T-helper 1 cell (primary cell): ENCODE results near the gene SNX33.
A peak's percentile ranks its signal among the peaks of the same experiment; 100 is the strongest.
"Not testable (repeated sequence)": the region's sequence is repeated elsewhere in the genome, so short reads cannot be mapped to it uniquely, and the experiment has no call there.

Experiments
- DNase-seq, 5 donors: peaks; one replicate each; pipeline ENCODE4 v3.0.0-alpha.2; 2012 to 2020
- total RNA-seq, 4 donors: gene quantifications; one replicate each; lab custom pipeline; 2026; lab: John Stamatoyannopoulos, UW

The SNX33 gene
- 5.2 to 7.0 (median 6.1) reads per million in 4 donors for total RNA-seq

GRCh38 chr15:75647370-75648155 is at the start of gene SNX33:
SNX33 (plus strand) TSS chr15:75647912; CDS start chr15:75649103, 1,191 bp downstream.
- DNase-seq: peak; percentile 27 to 48 (median 35)

GRCh38 chr15:75598361-75598760 is 49.4 kb upstream of the SNX33 start:
- no peak for DNase-seq

- DNase-seq: no peak
Observed at GRCh38 chr15:75599401-75599800, 48.3 kb upstream of the SNX33 start.

DNA sequence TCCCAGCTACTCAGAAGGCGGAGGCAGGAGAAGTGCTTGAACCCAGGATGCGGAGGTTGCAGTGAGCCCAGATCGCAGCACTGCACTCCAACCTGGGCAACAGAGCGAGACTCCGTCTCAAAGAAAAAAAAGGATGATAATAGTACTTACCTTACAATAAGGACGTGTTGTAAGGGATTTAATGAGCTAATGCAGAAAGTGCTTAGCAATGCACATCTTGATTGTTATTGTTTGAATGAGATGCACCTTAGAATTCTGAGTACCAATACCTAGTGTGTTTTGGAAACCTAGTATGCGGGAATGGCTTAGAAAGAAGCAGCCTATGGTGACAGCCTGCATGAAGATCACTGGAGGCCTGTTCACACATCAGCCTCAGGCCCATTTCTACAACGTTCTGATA is 41.7 kb upstream of the SNX33 start:
- DNase-seq: no peak

GRCh38 chr15:75606711-75607699 is 40.7 kb upstream of the SNX33 start:
- DNase-seq: peak in 1 of 5 donors; percentile 71

DNA sequence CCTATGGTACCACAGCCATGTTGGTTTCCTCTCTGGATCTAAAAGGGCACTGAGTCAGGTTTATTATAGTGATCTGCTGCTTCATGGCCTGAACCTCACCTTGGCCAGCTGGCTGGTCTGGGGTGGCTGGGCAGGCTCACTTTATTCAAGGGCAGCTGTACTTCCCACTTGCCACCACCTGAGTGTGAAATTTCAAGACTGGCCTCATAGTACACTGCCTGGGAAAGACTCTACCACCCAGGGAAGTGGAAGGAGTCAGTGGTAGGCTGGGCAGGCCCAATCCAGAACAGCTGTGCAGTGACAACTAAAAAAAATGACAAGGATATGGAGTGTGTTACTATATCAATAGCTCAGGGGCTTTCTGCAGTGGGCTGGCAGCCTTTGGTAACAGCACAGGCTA is 30.9 kb upstream of the SNX33 start:
- DNase-seq: no peak

GRCh38 chr15:75620058-75620820 is 27.5 kb upstream of the SNX33 start:
- no peak for DNase-seq

GRCh38 chr15:75620841-75621391 is 26.8 kb upstream of the SNX33 start:
- no peak for DNase-seq

GRCh38 chr15:75622505-75622904 is 25.2 kb upstream of the SNX33 start:
- no peak for DNase-seq

DNA sequence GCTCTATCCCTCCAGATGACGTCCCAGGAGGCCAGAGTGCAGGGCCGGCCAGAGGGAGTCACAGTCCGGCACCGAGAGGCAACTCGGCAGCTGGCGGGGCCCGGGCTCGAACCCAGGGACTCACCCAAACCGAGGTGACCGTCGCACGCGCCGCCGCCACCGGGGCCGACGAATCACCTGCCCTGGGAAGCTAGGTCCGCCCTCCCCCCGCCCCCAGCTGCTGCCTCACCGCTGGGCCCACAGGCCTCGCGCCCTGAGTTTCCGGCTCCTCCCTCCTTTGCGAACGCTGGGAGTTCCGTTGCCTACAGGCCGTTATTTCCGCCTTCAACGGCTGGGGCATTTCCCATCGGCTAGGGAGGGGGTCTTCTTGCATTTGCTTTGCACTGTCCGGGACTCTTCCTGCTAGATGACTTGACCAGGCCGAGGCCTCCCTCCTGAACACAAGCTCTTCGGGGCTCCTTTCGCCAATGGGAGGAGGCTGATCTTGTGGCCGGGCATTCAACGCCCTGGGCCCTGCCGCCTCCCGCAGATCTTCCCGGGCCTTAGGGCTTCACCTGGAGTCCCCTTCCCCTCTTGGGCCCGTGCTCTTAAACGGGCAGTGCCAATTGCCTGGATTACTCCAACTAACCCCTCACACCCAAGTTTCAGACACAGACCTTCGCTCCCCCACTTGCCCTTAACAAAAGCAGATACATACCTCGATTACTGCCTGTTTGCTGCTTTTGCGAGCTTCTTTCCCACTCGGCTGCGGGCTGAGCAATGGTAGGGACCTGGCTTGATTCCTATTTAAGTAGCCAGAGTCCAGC is 22.0 kb upstream of the SNX33 start, which contains the start of gene SNUPN:
Gene SNUPN (minus strand): TSS at position 184 of the 806 bp plus-strand sequence. CDS start 4,674 bp downstream, outside the sequence.
- DNase-seq: peak; percentile 81 to 97 (median 86)

DNA sequence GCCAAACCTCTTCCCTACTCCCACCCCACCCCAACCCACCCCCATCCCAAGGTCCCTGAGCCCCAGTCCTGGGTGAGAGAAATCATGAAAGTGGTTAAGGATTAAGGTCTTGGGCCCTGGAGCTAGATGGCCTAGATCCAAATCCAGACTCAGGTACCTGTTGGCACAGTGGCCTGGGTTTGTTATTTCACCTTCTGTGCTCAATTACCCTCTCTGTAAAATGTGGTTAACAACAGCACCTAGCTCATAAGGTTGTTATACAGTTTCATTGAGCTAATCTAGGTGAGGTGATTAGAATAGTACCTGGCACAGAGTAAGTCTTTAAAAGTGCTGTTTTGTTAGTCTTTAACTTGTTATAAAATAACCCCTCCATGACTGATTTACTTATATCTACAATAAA is 15.8 kb upstream of the SNX33 start:
- DNase-seq: no peak

GRCh38 chr15:75633922-75634321 is 13.8 kb upstream of the SNX33 start:
- not testable (repeated sequence) for DNase-seq

- DNase-seq: no peak
Observed at GRCh38 chr15:75636026-75636425, 11.7 kb upstream of the SNX33 start.

- no peak for DNase-seq
Observed at GRCh38 chr15:75637245-75638009, 10.3 kb upstream of the SNX33 start.

GRCh38 chr15:75639191-75639708 is 8.5 kb upstream of the SNX33 start:
- no peak for DNase-seq

GRCh38 chr15:75639709-75640482 is 7.8 kb upstream of the SNX33 start, which contains the start of gene IMP3:
IMP3 (minus strand) TSS chr15:75640224; CDS start chr15:75640168, 56 bp downstream.
- DNase-seq: peak; percentile 83 to 97 (median 90)

- DNase-seq: peak in 4 of 5 donors; percentile 30 to 78 (median 46)
Observed at GRCh38 chr15:75640483-75641178, 7.1 kb upstream of the SNX33 start.

DNA sequence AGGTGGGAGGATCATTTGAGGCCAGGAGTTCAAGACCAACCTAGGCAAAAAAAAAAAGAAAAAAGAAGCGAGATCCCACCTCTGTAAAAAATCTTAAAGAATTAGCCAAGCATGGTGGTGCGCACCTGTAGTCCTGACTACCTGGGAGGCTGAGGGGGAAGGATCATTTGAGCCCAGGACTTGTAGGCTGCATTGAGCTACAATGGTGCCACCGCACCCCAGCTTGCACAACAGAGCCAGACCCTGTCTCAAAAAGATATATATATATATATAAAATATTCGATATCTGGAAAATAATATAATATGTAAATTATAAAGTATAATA is 6.6 kb upstream of the SNX33 start:
- DNase-seq: no peak

DNA sequence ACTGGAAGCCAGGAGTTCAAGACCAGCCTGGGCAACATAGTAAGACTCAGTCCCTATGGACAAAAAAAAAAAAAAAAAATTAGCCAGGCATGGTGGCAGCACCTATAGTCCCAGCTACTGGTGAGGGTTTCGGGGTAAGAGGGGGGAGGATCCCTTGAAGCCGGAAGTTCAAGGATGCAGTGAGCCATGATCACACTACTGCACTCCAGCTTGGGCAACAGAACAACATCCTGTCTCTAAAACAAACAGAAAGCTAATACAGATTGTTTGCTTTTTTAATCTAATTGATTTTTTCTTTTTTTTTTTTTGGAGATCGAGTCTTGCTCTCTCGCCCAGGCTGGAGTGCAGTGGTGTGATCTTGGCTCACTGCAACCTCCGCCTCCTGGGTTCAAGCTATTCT is 6.1 kb upstream of the SNX33 start:
- no peak for DNase-seq
